ENCODE data around the gene TTF2.
"Not testable (repeated sequence)": the region's sequence is repeated elsewhere in the genome, so short reads cannot be mapped to it uniquely, and the experiment has no call there.

Gene TTF2

DNA sequence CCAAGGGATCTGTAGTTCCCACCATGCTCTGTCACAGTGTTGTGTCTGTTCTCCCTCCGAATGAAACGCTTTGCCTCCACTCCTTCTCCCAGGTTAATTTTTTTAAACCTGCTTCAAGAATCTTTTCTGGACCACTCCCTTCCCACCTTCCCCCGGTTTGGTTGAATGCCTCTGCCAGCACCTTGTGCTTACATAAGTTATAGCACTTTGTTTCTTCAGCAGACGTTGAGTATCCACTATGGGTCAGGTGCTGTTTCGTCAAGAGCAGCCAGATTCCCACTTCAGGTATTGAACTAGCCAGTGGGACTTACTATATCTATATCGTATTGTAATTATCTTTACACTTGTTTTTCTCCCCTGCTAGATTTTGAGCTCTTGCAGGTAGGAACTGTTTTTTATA is 27.6 kb downstream of the TTF2 start:
- in situ Hi-C loops (cut with MboI; ENCODE audit: low sequenced_read_pairs), result no loop called here

DNA sequence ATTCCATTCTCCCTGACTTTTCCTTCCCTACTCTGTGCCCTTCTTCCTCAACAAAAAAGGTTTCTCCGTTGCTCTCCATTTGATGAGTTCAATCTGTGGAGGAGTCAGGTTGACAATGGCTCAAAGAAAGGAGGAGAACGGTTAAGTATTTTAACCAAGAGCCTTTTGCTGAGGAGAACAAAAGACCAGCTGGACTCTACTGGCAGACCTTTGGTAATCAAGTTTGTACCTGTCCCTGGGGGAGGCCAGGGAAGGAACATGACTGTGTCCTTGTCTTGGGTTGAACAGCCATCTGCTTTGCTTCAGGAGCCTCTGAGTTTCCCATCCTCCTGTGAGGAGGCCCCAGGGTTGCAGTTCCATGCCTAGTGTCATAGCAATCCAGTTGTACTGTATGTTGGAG is 29.9 kb downstream of the TTF2 start:
- in situ Hi-C loops (cut with MboI; ENCODE audit: low sequenced_read_pairs), result no loop called here

DNA sequence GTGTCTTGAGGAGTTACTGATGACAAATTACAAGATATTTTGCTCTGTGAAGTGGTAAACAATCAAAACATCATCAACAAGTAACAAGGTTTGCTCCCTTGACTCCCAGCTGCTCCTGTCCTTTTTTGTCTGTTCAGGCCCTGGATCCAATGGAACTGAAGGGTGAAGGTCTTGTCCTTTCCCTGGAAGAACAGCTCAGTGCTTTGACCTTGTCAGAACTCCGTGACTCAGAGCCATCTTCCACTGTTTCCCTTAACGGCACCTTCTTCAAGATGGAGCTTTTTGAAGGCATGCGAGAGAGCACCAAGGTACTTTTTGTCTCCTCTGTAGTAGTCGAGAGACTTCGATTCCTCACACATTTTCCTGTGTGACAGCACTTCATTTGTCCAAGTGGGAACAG is 32.5 kb downstream of the TTF2 start:
- in situ Hi-C loops (cut with MboI; ENCODE audit: low sequenced_read_pairs), result no loop called here

GRCh38 chr1:117093091-117093534 is 33.0 kb downstream of the TTF2 start:
- in situ Hi-C loops (cut with MboI; ENCODE audit: low sequenced_read_pairs), result no loop called here

GRCh38 chr1:117093870-117094621 is 33.9 kb downstream of the TTF2 start:
- in situ Hi-C loops (cut with MboI; ENCODE audit: low sequenced_read_pairs), result no loop called here

DNA sequence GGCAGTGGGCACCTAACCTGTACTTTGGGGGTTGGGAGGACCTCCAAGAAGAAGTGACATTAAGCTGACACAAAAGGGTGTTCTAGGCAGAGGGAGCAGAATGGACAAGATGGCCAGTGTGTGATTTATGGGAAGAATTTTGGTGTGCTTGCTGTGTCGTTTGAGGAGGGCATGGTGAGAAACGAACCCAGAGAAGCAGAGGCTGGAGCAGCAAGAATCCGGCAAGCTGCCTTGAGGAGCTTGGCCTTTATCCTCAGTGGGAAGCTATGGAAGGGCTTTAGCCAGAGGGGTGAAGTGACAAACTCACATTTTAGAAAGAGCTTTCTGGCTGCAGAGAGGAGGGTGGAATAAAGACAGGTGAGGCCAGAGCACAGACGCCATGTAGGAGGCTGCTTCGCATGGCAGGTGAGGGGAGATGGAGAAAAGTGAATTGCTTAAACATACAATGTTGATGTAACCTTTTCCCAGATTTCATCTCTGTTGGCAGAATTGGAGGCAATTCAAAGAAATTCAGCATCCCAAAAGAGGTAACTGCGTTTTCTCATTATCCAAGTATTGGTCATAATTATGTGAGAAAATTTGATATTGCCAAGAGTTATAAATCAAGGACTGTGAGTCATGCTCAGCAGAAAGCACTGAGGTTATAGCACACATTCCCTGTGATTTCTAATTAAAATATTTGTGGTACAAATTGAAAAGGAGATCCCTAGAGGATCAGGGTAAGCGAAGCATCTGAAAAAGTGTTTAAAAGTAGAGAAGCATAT is 34.9 kb downstream of the TTF2 start:
- in situ Hi-C loops (cut with MboI; ENCODE audit: low sequenced_read_pairs), result no loop called here

GRCh38 chr1:117096951-117097408 is 36.9 kb downstream of the TTF2 start:
- in situ Hi-C loops (cut with MboI; ENCODE audit: low sequenced_read_pairs), result no loop called here

DNA sequence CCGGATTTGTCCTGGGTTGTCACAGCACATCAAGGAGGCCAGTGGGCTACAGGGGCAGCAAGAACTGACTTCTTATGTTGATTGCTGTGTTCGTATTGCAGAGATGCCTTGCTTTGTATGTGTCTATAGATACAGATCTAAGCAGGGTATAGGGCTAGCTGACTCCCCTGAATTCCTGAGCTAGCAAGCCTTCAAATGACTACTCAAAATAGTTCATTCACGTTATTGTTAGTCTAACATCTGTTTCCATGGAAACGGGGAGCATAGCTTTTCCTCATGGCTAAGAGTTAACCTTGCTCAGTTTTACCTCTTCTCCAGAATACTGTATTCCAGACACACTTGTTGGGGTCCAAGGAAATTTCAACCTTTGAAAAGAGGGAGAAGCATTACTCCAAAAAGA is 37.3 kb downstream of the TTF2 start:
- in situ Hi-C loops (cut with MboI; ENCODE audit: low sequenced_read_pairs), result no loop called here

DNA sequence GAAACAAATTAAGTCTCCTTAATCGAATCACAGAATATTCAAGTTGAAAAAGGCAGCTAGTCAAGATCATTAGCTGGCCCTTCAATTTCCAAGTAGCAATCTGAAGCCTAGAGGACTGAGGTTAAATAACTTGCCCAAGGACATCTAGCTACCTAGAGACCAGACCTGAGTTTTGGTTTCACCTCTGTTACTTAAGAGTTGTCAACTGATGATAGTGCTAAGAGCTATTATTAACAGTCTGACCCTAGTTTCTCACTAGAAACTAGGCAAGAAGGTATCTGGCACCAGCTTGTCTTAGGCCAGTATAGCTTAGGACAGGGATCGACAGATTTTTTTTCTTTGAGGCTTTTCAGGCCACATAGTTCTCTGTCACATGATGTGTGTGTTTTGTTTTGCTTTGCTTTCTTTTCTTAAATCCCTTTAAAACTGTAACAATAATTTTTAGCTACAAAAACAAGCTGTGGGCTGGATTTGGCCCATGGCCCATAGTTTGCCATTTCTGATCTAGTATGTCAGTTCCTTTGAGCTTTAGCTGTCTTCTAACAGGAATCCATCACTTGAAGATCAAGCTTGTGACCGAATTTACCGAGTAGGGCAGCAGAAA is 38.3 kb downstream of the TTF2 start:
- in situ Hi-C loops (cut with MboI; ENCODE audit: low sequenced_read_pairs), result no loop called here

- in situ Hi-C loops (cut with MboI; ENCODE audit: low sequenced_read_pairs), result no loop called here
Measured at GRCh38 chr1:117101334-117101733, 41.2 kb downstream of the TTF2 start.

- in situ Hi-C loops (cut with MboI; ENCODE audit: low sequenced_read_pairs), result not testable (repeated sequence)
Measured at GRCh38 chr1:117101858-117102257, 41.7 kb downstream of the TTF2 start.

DNA sequence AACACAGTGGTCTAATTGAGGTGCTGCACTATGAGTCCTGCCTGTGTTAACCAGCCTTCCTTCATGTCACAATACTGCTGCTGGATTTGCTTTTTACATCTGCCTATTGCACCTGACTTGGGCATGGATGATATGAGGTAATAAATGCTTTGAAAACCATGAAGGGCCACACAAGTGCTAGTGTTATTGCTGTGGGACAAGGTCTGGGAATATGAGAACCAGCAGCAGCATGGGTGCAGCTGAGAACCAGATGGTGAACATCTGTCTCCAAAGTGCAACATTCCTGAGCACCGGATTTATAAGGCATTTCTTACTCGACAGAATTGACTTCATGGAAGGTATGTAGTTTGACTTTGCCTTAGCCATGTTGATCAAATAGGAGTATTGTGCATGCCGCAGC is 44.9 kb downstream of the TTF2 start:
- in situ Hi-C loops (cut with MboI; ENCODE audit: low sequenced_read_pairs), result no loop called here

GRCh38 chr1:117105722-117106121 is 45.6 kb downstream of the TTF2 start:
- in situ Hi-C loops (cut with MboI; ENCODE audit: low sequenced_read_pairs), result no loop called here

- in situ Hi-C loops (cut with MboI; ENCODE audit: low sequenced_read_pairs), result no loop called here
Measured at GRCh38 chr1:117106478-117106877, 46.4 kb downstream of the TTF2 start.

DNA sequence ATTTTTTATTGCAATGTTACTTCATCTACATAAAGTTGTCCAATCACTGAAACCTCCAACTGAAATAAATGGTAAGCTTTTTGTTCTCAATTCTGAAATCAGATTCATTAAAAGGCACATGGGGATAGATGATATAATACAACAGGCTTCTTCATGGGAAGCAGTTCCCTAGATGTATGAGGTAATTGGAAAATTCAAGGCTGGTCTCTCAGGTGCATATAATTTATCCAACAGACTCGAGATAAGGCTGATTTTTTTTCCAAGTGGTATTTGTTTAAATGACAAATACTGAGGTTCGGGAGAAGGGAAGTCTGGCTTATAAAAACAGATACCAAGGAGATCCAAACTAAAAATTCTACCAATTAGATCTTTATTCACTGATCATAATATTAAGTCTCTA is 47.2 kb downstream of the TTF2 start:
- in situ Hi-C loops (cut with MboI; ENCODE audit: low sequenced_read_pairs), result no loop called here

- in situ Hi-C loops (cut with MboI; ENCODE audit: low sequenced_read_pairs), result no loop called here
Measured at GRCh38 chr1:117110774-117111173, 50.6 kb downstream of the TTF2 start.

DNA sequence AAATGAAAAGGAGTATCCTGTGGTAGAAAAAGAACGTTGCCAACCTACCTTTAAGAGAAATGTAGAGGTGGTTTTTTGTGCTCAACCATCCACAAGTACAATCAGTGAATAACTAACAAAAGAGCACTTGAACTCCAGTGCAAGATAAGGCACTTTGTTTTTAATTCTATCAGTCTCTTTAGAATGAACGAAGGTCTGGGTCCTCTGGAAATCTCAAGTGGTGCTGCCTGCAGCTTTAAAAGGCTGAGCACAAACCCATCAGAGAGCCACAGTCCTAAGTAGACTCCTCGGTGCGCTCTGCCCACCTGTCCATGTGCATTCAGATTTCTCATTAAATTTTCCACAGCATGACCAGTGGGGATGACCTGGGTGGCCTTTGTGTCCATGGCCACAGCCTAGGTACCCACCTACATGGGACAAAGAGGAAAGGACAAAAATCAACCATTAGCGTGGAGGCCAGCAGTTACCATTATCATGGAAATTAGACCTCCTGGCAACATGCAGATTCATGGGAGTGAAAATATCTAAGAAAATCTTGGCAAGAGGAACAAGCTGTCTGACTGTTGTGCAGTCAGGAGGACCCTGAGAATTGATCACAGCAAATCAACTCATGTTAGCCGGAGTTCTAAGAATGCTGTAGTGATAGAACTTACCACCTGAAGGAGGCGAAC is 52.1 kb downstream of the TTF2 start:
- in situ Hi-C loops (cut with MboI; ENCODE audit: low sequenced_read_pairs), result no loop called here

DNA sequence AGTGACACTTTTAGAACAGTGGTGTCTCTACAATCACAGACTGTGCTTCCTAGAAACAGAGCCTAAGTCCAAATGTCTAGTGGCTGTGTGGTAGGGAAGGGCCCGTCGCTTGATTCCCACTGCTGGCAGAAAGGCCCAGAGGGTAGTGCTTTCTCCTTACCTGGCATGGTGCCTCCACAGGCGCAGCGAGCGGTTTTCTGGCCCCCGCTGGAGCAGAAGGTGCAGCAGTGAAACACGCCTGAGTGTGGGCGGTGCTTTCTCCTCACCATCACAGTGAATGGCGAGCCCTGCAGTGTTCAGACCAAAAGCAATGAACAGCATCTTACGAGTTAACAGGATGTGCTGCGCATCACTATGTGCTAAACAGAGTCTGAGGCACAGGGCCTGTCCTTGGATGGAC is 53.1 kb downstream of the TTF2 start:
- in situ Hi-C loops (cut with MboI; ENCODE audit: low sequenced_read_pairs), result no loop called here

- in situ Hi-C loops (cut with MboI; ENCODE audit: low sequenced_read_pairs), result no loop called here
Measured at GRCh38 chr1:117114877-117115276, 54.8 kb downstream of the TTF2 start.

DNA sequence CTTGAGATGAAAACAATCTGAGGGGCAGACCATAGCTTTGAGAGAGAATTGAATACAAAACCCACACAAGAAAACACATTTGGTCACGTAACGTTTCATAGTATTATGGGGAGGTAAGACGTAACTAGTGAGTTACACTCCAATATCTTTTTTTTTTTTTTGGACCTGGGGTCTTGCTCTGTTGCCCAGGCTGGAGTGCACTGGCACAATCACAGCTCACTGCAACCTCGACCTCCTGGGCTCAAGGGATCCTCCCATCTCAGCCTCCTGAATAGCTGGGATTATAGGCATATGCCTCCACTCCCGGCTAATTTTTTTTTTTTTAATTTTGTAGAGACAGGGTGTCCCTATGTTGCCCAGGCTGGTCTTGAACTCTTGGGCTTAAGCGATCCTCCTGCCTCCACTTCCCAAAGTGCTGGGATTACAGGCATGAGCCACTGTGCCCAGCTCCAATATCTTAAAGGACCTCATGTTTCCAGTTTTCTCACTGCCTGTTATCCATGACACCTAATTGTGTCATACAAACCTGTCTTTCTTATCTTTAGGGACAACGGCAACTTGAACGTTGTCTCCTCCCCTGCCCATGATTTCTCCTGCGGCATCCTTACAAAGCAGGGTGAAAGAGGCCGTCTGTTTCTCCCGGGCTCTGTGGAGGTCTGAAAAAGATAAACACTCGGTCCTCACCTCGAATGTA is 56.1 kb downstream of the TTF2 start:
- in situ Hi-C loops (cut with MboI; ENCODE audit: low sequenced_read_pairs), result no loop called here

DNA sequence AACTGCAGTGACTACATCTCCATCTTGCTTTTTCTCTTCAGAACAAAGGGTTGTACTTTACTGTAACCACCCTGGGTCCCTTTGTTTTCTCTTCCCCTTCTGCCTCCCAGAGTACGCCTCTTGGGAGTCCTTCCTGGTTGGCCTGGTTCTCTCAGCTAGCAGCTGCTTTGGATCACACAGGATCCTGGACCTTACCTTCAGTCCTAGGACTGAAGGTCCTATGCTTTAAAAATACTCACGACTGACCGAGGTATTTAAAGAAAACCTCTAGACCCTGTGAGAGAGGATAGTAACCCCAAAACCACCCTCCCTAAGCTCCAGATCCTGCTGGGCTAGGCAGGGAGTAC is 56.6 kb downstream of the TTF2 start:
- in situ Hi-C loops (cut with MboI; ENCODE audit: low sequenced_read_pairs), result no loop called here

Measured in HL-60/S4 treated with phorbol 12-myristate 13-acetate at 8.2 ng/mL for 4 days and 3 days (cell line).